DMS 273 (cell line): ENCODE results near the gene HPS1.

ENCODE experiments used
- DNase-seq: peaks from one replicate; lab custom pipeline; 2025; ENCODE audit not compliant: unreplicated experiment; lab: John Stamatoyannopoulos, UW

The HPS1 gene

GRCh38 chr10:98433371-98433770, 13.4 kb downstream of the HPS1 start:
- no peak for DNase-seq

- no peak for DNase-seq
Measured at GRCh38 chr10:98432330-98432729, 14.4 kb downstream of the HPS1 start.

- no peak for DNase-seq
Measured at GRCh38 chr10:98431016-98431415, 15.7 kb downstream of the HPS1 start.

DNA sequence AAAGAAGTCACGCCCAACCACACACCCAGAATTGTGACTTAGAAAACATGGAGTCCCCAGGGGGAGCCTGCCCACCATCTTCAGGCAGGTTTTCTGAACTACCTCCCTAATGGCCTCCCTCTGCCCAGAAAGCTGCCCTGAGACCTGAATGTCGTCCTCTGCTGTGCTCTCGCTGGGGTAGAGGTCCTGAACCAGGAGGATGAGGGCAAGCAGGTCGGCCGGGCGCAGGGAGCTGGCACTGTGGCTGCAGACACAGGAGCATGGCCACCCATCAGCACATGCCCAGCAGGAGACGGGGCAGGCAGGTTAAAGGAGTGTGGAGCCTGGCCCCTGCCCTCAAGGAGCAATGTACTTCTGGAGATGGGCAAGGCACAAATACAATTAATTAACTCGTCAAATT, 16.3 kb downstream of the HPS1 start:
- no peak for DNase-seq

- no peak for DNase-seq
Measured at GRCh38 chr10:98429320-98430072, 17.2 kb downstream of the HPS1 start.

GRCh38 chr10:98427011-98427515, 19.7 kb downstream of the HPS1 start:
- DNase-seq: no peak

DNA sequence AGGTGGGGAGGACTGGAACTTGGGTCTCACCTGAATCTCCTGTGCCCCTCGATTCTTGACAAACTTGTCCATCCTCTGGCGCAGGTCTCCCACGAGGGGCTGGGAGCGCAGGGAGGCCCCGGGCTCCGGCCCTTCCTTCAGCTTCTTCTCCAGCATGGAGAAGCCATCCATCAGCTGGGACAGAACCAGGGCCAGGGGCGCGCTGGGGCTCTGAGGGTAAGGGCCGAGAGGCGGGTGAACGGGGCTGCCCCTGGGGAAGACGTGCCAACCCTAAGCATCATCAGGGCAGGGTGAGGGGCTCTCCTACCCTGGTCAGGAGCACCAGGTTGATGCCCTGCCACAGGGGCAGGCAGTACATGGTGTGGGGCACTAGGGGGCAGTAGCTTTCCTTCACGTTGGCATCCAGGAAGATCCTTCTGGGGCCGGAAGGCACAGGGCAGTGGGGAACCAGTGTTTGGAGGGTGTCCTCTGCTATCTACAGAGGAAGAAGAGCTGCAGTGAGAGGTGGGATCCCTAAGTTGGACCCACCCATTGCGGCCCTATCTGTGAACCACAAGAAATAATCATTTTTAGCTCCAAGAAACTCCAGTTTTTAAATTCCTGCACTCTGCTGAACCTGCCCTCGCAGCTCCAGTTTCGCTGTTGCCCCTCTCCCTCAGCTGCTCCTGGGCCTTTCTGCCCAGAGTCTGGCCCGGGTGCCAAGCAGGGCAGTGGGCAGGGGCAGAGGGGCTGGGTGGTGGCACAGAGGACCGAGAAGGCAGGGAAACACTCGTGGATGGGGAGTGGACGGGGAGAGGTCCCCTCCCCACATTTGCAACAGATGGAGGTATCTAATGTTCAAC, 21.0 kb downstream of the HPS1 start:
- DNase-seq: peak; percentile 65

DNA sequence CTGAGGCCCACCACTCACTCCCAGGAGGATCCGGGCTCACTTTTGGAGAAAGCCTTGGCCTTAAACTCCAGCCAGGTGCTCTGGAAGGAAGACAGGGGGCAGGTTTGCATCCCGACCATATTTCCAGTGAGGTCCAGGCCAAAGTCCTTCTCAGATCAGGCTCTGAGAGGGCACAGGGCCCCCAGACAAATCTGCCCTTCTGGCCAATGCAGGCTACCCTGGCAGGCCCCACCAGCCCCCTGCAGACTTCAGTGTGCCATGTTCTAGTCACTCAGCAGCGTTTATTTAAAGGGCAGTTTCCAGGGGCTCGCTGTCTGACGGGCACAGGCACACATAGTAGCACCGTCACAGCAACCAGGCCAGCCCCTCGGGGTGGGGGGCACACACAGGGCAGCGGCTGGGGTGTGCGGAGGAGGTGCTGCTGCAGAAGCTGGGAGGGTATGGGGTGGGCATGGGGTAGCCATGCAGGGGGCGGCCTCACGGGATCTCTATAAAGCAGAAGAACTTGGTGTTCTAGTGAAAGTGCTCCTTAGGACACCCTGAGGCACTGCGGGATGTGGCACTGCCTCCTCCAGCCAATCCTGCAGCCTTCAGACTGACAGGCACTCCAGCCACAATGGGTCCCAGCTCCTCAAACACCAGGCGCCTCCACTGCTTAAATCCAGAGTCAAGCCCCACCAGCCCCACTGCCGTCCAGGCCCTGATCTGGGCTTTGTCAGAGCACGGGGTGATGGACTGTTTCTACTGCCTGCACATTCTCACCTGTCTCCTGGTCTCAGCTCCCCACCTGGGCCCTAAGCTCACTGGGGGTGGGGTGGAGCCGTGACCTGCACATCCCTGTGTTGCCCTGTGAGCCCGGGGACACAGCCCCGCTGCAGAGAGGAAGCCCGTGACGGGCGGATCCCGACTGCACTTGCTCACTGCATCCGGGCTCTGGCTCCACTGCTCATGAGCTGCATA, 22.2 kb downstream of the HPS1 start:
- no peak for DNase-seq

- no peak for DNase-seq
Measured at GRCh38 chr10:98423691-98424120, 23.0 kb downstream of the HPS1 start.

DNA sequence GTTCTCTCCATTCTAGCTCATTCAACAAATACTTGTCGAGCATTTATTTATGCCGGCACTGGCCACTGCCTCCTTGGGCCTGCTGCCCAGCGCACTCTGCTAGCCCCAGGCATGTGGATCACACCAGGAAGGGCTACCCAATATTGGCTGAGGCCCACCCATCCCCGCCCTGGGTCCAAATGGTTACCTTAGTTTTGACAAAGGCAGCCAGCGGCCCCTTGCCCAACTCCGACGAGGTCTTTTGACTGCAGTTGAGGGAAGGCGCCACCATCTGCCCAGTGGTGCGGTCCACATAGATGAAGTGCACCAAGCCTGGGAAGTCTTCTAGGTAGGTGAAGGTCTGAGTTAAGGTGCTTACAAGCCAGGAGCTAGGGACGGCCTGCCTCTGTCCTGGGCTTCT, 24.6 kb downstream of the HPS1 start:
- no peak for DNase-seq

DNA sequence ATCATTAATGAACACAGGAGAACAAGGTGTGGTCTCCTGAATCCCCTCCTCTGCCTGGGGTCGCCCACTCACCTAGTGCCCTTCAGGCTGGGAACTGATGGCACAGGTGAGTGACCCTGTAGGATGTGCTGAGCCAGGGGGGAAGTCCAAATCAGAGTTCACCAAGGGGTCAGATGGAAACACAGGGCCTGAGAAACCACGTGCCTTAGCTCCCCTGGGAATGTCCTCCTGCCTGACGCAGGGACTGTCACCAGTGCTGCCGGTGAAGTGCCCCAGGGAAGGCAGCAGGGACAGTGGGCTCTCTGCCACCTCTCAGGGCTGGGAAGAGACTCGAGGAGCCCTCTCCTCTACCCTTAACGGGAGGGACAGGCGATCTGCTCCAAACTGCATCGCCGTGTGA, 25.9 kb downstream of the HPS1 start:
- no peak for DNase-seq

- DNase-seq: no peak
Measured at GRCh38 chr10:98419469-98420261, 27.1 kb downstream of the HPS1 start.

DNA sequence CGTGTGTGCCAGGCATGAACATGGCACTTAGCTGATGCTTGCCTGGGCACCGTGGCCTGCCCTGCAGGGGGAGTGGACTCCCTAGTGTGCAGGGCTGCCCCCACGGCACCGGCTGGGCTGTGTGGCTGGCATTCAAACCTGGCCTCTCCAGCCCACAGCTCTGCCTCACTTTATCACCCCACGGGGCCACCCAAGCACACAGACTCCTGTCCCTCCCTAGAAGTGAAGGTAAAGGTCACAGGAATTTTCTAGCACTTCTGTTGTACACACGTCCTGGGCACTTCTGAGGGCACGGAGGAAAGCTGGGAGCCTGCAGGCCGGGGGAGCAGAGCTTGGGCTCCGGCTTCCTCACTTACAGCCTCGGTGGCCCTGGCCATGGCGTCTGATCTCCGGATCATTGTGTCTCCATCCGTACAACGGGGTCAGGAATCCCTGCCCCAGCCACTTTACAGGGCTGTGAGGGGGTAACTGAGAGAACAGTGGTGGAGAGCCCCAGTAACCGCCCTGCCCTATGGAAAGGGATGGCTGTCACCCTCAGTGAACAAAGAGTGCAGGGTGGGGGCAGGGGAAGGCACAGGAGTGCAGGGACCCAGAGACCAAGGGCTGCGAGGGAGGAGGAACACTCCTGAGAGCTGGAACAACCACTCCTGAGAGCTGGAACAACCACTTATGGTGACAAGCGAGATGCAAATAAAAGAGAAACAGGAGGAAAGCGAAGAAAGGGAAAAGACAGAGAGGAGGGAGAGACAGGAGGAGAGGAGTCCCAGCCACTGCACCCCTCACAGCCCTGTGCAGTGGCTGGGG, 27.9 kb downstream of the HPS1 start:
- no peak for DNase-seq

- no peak for DNase-seq
Measured at GRCh38 chr10:98417973-98418664, 28.6 kb downstream of the HPS1 start.

GRCh38 chr10:98417481-98417959, 29.2 kb downstream of the HPS1 start:
- DNase-seq: no peak

- no peak for DNase-seq
Measured at GRCh38 chr10:98416606-98417388, 29.9 kb downstream of the HPS1 start.

- peak; percentile 26 for DNase-seq
Measured at GRCh38 chr10:98415731-98416119, 31.0 kb downstream of the HPS1 start.
